IMR-90 (cell line): Measurements from ENCODE around the gene DCUN1D4. TPM values are rescaled to one million over a fixed set of nuclear protein-coding genes. Genes with fewer than 3 reads are reported as not detected.

Source experiments
- ATAC-seq: fragments of 200-7000 bp; cut with Tn5 transposase; 2 replicates; pipeline ENCODE4 v1.9.1; 2020; ENCODE audit warnings: low read depth, mild to moderate bottlenecking, moderate library complexity
- BruUV-seq: library from RNA; stranded (reverse); fragments of 400-500 nt; replicated peaks from 2 replicates; lab custom pipeline; 2021; lab: Mats Ljungman, UMichigan
- CTCF ChIA-PET: fragments of 300-600 bp; formaldehyde crosslinking; extraction: SDS; loops from one replicate; lab custom pipeline; 2021; ENCODE audit warnings: antibody characterized with exemption; lab: Yijun Ruan, JAX
- POLR2A ChIA-PET: fragments of 300-600 bp; sonication (Branson Sonifier 250); formaldehyde crosslinking; loops from one replicate; lab custom pipeline; 2022; ENCODE audit warnings: antibody characterized with exemption; ENCODE audit not compliant: unreplicated experiment; lab: Charles Lee
- DNase-seq: peaks from one replicate; pipeline ENCODE4 v3.0.0; 2013
- H2AFZ ChIP-seq: replicated peaks from 2 replicates; pipeline ENCODE3; 2013; ENCODE audit warnings: low read length, mild to moderate bottlenecking; ENCODE audit not compliant: poor library complexity
- H2AK5ac ChIP-seq: 2 replicates; pipeline ENCODE4 v1.6.1; 2013; ENCODE audit warnings: low read depth, low read length, inconsistent platforms
- H2AK9ac ChIP-seq: replicated peaks from 2 replicates; pipeline ENCODE3; 2013; ENCODE audit warnings: mild to moderate bottlenecking, low read depth, low read length, moderate library complexity; ENCODE audit not compliant: poor library complexity
- H2BK120ac ChIP-seq: 2 replicates; pipeline ENCODE4 v1.6.1; 2013; ENCODE audit warnings: low read depth, low read length, inconsistent platforms
- H2BK15ac ChIP-seq: 3 replicates; pipeline ENCODE4 v1.6.1; 2013; ENCODE audit warnings: low read depth, low read length, inconsistent platforms
- H2BK20ac ChIP-seq: 2 replicates; pipeline ENCODE4 v1.6.1; 2013; ENCODE audit warnings: low read depth, mild to moderate bottlenecking, inconsistent platforms, low read length, moderate library complexity
- H2BK5ac ChIP-seq: 2 replicates; pipeline ENCODE4 v1.6.1; 2013; ENCODE audit warnings: mild to moderate bottlenecking, low read depth, low read length, inconsistent platforms; ENCODE audit not compliant: poor library complexity, severe bottlenecking
- H3K14ac ChIP-seq: replicated peaks from 2 replicates; pipeline ENCODE4 v1.6.1; 2013; ENCODE audit warnings: low read depth, low read length, inconsistent platforms
- H3K18ac ChIP-seq: 2 replicates; pipeline ENCODE4 v1.6.1; 2013; ENCODE audit warnings: low read depth, low read length, control low read depth
- H3K23ac ChIP-seq: 2 replicates; pipeline ENCODE4 v1.6.1; 2013; ENCODE audit warnings: low read depth, low read length, inconsistent platforms
- H3K27ac ChIP-seq: 2 replicates; pipeline ENCODE4 v1.5.1; 2013; ENCODE audit warnings: mild to moderate bottlenecking, control low read depth, low read length; ENCODE audit not compliant: insufficient read depth
- H3K27me3 ChIP-seq: 2 replicates; pipeline ENCODE4 v1.6.1; 2013; ENCODE audit warnings: low read length; ENCODE audit not compliant: control insufficient read depth, insufficient read depth
- H3K36me3 ChIP-seq: 2 replicates; pipeline ENCODE4 v1.6.1; 2013; ENCODE audit warnings: low read length, mixed read lengths; ENCODE audit not compliant: control insufficient read depth, insufficient read depth
- H3K4ac ChIP-seq: 2 replicates; pipeline ENCODE4 v1.6.1; 2013; ENCODE audit warnings: low read depth, low read length, inconsistent platforms
- H3K4me1 ChIP-seq: 2 replicates; pipeline ENCODE4 v1.6.1; 2013; ENCODE audit warnings: low read length, mixed read lengths; ENCODE audit not compliant: control insufficient read depth, insufficient read depth
- H3K4me2 ChIP-seq: 2 replicates; pipeline ENCODE4 v1.6.1; 2013; ENCODE audit warnings: low read depth, mild to moderate bottlenecking, control low read depth, low read length, moderate library complexity
- H3K4me3 ChIP-seq: 2 replicates; pipeline ENCODE4 v1.5.1; 2013; ENCODE audit warnings: low read depth, mild to moderate bottlenecking, control low read depth, low read length, moderate library complexity; ENCODE audit not compliant: insufficient read depth
- H3K56ac ChIP-seq: 2 replicates; pipeline ENCODE4 v1.6.1; 2013; ENCODE audit warnings: low read length, inconsistent platforms; ENCODE audit not compliant: insufficient read depth; ENCODE audit errors: extremely low read depth
- H3K79me1 ChIP-seq, 2 experiments: 2 replicates each; pipeline ENCODE4 v1.6.1; 2013; ENCODE audit warnings: low read length in 2 of 2, inconsistent platforms in 1 of 2, low read depth in 1 of 2
- H3K9ac ChIP-seq: 2 replicates; pipeline ENCODE4 v1.6.1; 2013; ENCODE audit warnings: low read depth, low read length, control low read depth
- H3K9me1 ChIP-seq: 2 replicates; pipeline ENCODE4 v1.6.1; 2013; ENCODE audit warnings: low read length, inconsistent platforms; ENCODE audit not compliant: insufficient read depth
- H3K9me3 ChIP-seq: 2 replicates; pipeline ENCODE4 v1.6.1; 2013; ENCODE audit warnings: low read length; ENCODE audit not compliant: control insufficient read depth, insufficient read depth
- H4K20me1 ChIP-seq: 2 replicates; pipeline ENCODE4 v1.6.1; 2013; ENCODE audit warnings: low read length, inconsistent platforms; ENCODE audit not compliant: insufficient read depth
- H4K5ac ChIP-seq: 2 replicates; pipeline ENCODE4 v1.6.1; 2013; ENCODE audit warnings: mild to moderate bottlenecking, low read depth, low read length, control low read depth
- H4K8ac ChIP-seq, 2 experiments: 2 replicates each; pipeline ENCODE4 v1.6.1; 2013; ENCODE audit warnings: low read depth in 2 of 2, low read length in 2 of 2, control low read depth in 1 of 2, inconsistent platforms in 1 of 2
- H4K91ac ChIP-seq: 2 replicates; pipeline ENCODE4 v1.6.1; 2013; ENCODE audit warnings: low read depth, low read length, inconsistent platforms; ENCODE audit not compliant: insufficient read depth
- BHLHE40 ChIP-seq: fragments of 150-350 bp; IDR thresholded peaks from 2 replicates; pipeline ENCODE4 v1.6.1; 2016; ENCODE audit warnings: mild to moderate bottlenecking, low read depth, low read length
- CEBPB ChIP-seq: IDR thresholded peaks from 2 replicates; pipeline ENCODE4 v1.6.1; 2012; ENCODE audit warnings: low read depth, low read length, improper control_type of control experiment
- CHD1 ChIP-seq: IDR thresholded peaks from 2 replicates; pipeline ENCODE4 v1.6.1; 2012; ENCODE audit warnings: low read depth, low read length, improper control_type of control experiment
- CTCF ChIP-seq: conservative IDR thresholded peaks from 2 replicates; pipeline ENCODE4 v1.5.1; 2012; ENCODE audit warnings: mild to moderate bottlenecking, low read depth, low read length, improper control_type of control experiment
- ELK1 ChIP-seq: fragments of 150-350 bp; IDR thresholded peaks from 2 replicates; pipeline ENCODE4 v1.6.1; 2016; ENCODE audit warnings: low read depth, mild to moderate bottlenecking, low read length, moderate library complexity, borderline replicate concordance
- FOS ChIP-seq: fragments of 150-350 bp; IDR thresholded peaks from 2 replicates; pipeline ENCODE4 v1.6.1; 2016; ENCODE audit warnings: low read depth, low read length
- MAFK ChIP-seq: IDR thresholded peaks from 2 replicates; pipeline ENCODE4 v1.6.1; 2012; ENCODE audit warnings: low read depth, low read length, improper control_type of control experiment
- MAZ ChIP-seq: IDR thresholded peaks from 2 replicates; pipeline ENCODE4 v1.6.1; 2012; ENCODE audit warnings: low read depth, mild to moderate bottlenecking, low read length, improper control_type of control experiment, moderate library complexity, borderline replicate concordance
- MXI1 ChIP-seq: IDR thresholded peaks from 2 replicates; pipeline ENCODE4 v1.6.1; 2012; ENCODE audit warnings: low read depth, mild to moderate bottlenecking, low read length, moderate library complexity, borderline replicate concordance
- NFE2L2 ChIP-seq: fragments of 150-350 bp; IDR thresholded peaks from 2 replicates; pipeline ENCODE4 v1.6.1; 2016; ENCODE audit warnings: low read depth, mild to moderate bottlenecking, low read length
- POLR2A ChIP-seq: IDR thresholded peaks from 2 replicates; pipeline ENCODE4 v1.6.1; 2012; ENCODE audit warnings: mild to moderate bottlenecking, low read depth, low read length
- RAD21 ChIP-seq: IDR thresholded peaks from 2 replicates; pipeline ENCODE4 v1.6.1; 2012; ENCODE audit warnings: low read length, improper control_type of control experiment
- RCOR1 ChIP-seq: IDR thresholded peaks from 2 replicates; pipeline ENCODE4 v1.6.1; 2012; ENCODE audit warnings: mild to moderate bottlenecking, low read length, improper control_type of control experiment; ENCODE audit not compliant: insufficient replicate concordance
- RFX5 ChIP-seq: IDR thresholded peaks from 2 replicates; pipeline ENCODE4 v1.8.0; 2012; ENCODE audit warnings: low read depth, mild to moderate bottlenecking, low read length, moderate library complexity
- SMC3 ChIP-seq: fragments of 150-350 bp; IDR thresholded peaks from 2 replicates; pipeline ENCODE4 v1.6.1; 2016; ENCODE audit warnings: low read depth, mild to moderate bottlenecking, antibody characterized with exemption, low read length, moderate library complexity
- WGBS, 2 experiments: methylation state at CpG; one replicate each; pipeline versions ENCODE4 v1.1.5 to v1.1.7; 2013; ENCODE audit warnings: missing lambda C conversion rate in 2 of 2; ENCODE audit not compliant: insufficient read length in 1 of 2; ENCODE audit errors: extremely low coverage in 2 of 2; 5-methylcytosine and 5-hydroxymethylcytosine counted together
- dilution Hi-C: fragments of 300-500 bp; cut with HindIII; formaldehyde crosslinking; loops from one replicate; pipeline ENCODE4 v1.14.3; 2018; ENCODE audit warnings: low sequenced_read_pairs; ENCODE audit not compliant: unreplicated experiment
- in situ Hi-C: fragments of 300-500 bp; cut with MboI; formaldehyde crosslinking; loops from 3 replicates; pipeline ENCODE4 v1.14.3; 2019; ENCODE audit warnings: low sequenced_read_pairs, inconsistent platforms, mixed read lengths
- intact Hi-C: fragments of 100-400 bp; cut with micrococcal nuclease; formaldehyde crosslinking; loops from 2 replicates; pipeline ENCODE4 v1.10.0; 2022
- polyA plus RNA-seq, 3 experiments: library from polyadenylated mRNA; depleted of rRNA; stranded (reverse); fragments of >200 nt; gene quantifications; 2 replicates each; pipeline ENCODE4 v1.2.3, GENCODE V29; 2012; ENCODE audit warnings: low replicate concordance in 1 of 3
- total RNA-seq: library from RNA; depleted of rRNA; stranded (reverse); fragments of >200 nt; gene quantifications from 2 replicates; pipeline ENCODE4 v1.2.3, GENCODE V29; 2012
- TF ChIP-seq, protein P1 (sequence below): fragments of 150-350 bp; IDR thresholded peaks from 2 replicates; pipeline ENCODE4 v1.6.1; 2017; ENCODE audit warnings: mild to moderate bottlenecking, antibody characterized with exemption, low read length, low read depth

DCUN1D4 gene
- total and polyA plus RNA-seq, 2 of the 4 experiments (the other 2 are of a cell fraction): 31.0 to 44.3 TPM

DNA sequence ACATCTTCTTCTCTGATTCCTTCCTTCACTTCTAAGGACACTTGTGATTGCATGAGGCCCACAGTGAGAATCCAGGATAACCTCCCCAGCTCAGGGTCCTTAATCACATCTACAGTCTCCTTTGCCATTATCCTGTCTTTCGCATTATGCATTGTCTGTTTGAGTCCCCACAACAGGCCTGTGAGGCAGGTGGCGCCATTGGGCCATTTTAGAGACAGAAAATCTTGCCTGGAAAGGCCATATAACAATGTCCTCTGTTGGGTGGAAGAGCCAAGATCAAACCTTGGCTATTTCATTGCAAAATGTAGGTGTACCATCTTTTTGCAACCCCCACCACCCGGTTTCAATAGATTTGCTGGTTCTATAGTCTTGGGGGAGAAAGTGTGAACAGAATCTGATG, 11.8 kb upstream of the DCUN1D4 start:
- WGBS, 2 experiments: no CpG with 5 or more reads among the region's 3 CpGs
- H2BK20ac ChIP-seq: no peak overlapping the region
- H2BK120ac ChIP-seq: no peak overlapping the region
- no peaks in the 10 kb centered on the region; the same call in 1 of the 2 replicates for H4K20me1 ChIP-seq
- no peak overlapping the region for H3K14ac ChIP-seq
- H4K5ac ChIP-seq: no peak overlapping the region
- no peak overlapping the region for H3K9ac ChIP-seq
- no peak overlapping the region for H3K4me3 ChIP-seq
- H2AK5ac ChIP-seq: no peak overlapping the region
- H3K56ac ChIP-seq: no peak overlapping the region
- H3K4me2 ChIP-seq: no peak overlapping the region
- ChIA-PET CTCF (no interaction called here), POLR2A (no interaction called here)
- no peak overlapping the region for H2AFZ ChIP-seq
- no peak overlapping the region for H2BK5ac ChIP-seq
- H4K8ac ChIP-seq: no peak overlapping the region
- H3K27ac ChIP-seq: no peak overlapping the region
- ATAC-seq (peak; percentile 87), DNase-seq (peak; percentile 51)
- H3K27me3 ChIP-seq: no peaks in the 10 kb centered on the region; the same call in none of the 2 replicates
- intact Hi-C loops (loop anchor here (1.0 kb wide), 2 partner anchors 195 to 341 kb away; no protein-coding TSS in a partner anchor), dilution Hi-C loops (no loop called here), in situ Hi-C loops (no loop called here)
- no peaks in the 10 kb centered on the region for H3K36me3 ChIP-seq
- no peak overlapping the region for H3K23ac ChIP-seq
- H3K4me1 ChIP-seq: no peaks in the 10 kb centered on the region; the same call in 1 of the 2 replicates
- no peaks in the 10 kb centered on the region for H3K9me3 ChIP-seq
- no peak overlapping the region for H4K91ac ChIP-seq
- H3K9me1 ChIP-seq: no peaks in the 10 kb centered on the region
- TF ChIP-seq CHD1 (no peak), RAD21 (peak; percentile 82), MAFK (no peak), RCOR1 (no peak), POLR2A (no peak), CTCF (peak; percentile 79), SMC3 (peak; percentile 79), FOS (no peak), CEBPB (no peak), BHLHE40 (no peak), NFE2L2 (no peak), RFX5 (no peak), ELK1 (no peak), MAZ (no peak), MXI1 (no peak)
- TF ChIP-seq, protein P1, sequence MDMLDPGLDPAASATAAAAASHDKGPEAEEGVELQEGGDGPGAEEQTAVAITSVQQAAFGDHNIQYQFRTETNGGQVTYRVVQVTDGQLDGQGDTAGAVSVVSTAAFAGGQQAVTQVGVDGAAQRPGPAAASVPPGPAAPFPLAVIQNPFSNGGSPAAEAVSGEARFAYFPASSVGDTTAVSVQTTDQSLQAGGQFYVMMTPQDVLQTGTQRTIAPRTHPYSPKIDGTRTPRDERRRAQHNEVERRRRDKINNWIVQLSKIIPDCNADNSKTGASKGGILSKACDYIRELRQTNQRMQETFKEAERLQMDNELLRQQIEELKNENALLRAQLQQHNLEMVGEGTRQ: no peak
- no peaks in the 10 kb centered on the region for H3K79me1 ChIP-seq
- H2BK15ac ChIP-seq: no peak overlapping the region
- no peak overlapping the region for H3K18ac ChIP-seq
- no peak overlapping the region for H3K4ac ChIP-seq
- peak overlapping the region; percentile 58 for H2AK9ac ChIP-seq
- no TSS peak for BruUV-seq
